Breast epithelium (tissue), 4 donors: Measurements from ENCODE around the gene NAPB. TPM values are rescaled to one million over a fixed set of nuclear protein-coding genes. Genes with fewer than 3 reads are reported as not detected.

Source experiments
- DNase-seq, 2 donors: peaks; one replicate each; pipeline ENCODE4 v3.0.0-alpha.2; 2019; ENCODE audit warnings: low spot score in 2 of 2
- H3K27ac ChIP-seq, 2 donors: fragments of 200-600 bp; sonication (generic) in 1 of 2; one replicate each; pipeline ENCODE4 v1.5.1; 2016 to 2019; ENCODE audit warnings: mild to moderate bottlenecking in 1 of 2
- H3K27me3 ChIP-seq, 2 donors: fragments of 200-600 bp; sonication (generic) in 1 of 2; one replicate each; pipeline versions ENCODE4 v1.5.1 to v1.6.0; 2017 to 2019; ENCODE audit warnings: control low read depth in 1 of 2, mild to moderate bottlenecking in 1 of 2
- H3K36me3 ChIP-seq: fragments of 200-600 bp; one replicate; pipeline ENCODE4 v1.5.1; 2019
- H3K4me1 ChIP-seq, 2 donors: fragments of 200-600 bp; sonication (generic); one replicate each; pipeline ENCODE4 v1.5.1; 2016 to 2019; ENCODE audit warnings: control low read depth in 1 of 2
- H3K4me3 ChIP-seq, 3 donors: fragments of 200-600 bp; sonication (generic); 1 replicate in 2 of 3; 2 replicates in 1 of 3; pipeline ENCODE4 v1.5.1; 2016 to 2019; ENCODE audit warnings: mild to moderate bottlenecking in 3 of 3, moderate library complexity in 2 of 3
- H3K9me3 ChIP-seq, 2 donors: fragments of 200-600 bp; sonication (generic) in 1 of 2; one replicate each; pipeline ENCODE4 v1.5.1; 2016 to 2019; ENCODE audit warnings: control low read depth in 1 of 2
- CTCF ChIP-seq, 3 donors: fragments of 450-650 bp; IDR thresholded peaks; one replicate each; pipeline ENCODE4 v1.5.1; 2016 to 2017; ENCODE audit warnings: antibody characterized with exemption in 3 of 3, mild to moderate bottlenecking in 3 of 3, moderate library complexity in 3 of 3
- POLR2A ChIP-seq: fragments of 450-650 bp; IDR thresholded peaks from one replicate; pipeline ENCODE4 v1.6.1; 2016; ENCODE audit warnings: antibody characterized with exemption, mild to moderate bottlenecking, moderate library complexity
- POLR2AphosphoS5 ChIP-seq, 3 donors: sonication (generic); formaldehyde crosslinking; IDR thresholded peaks; one replicate each; pipeline ENCODE4 v1.6.1; 2017; ENCODE audit warnings: antibody characterized with exemption in 3 of 3
- intact Hi-C: fragments of 100-400 bp; cut with DNase I; formaldehyde crosslinking; loops from one replicate; pipeline ENCODE4 v1.15.1; 2023; ENCODE audit warnings: low total_unique reads
- total RNA-seq, 3 donors: library from RNA; depleted of rRNA; stranded (reverse); fragments of >200 nt; gene quantifications; one replicate each; pipeline ENCODE4 v1.1.0, GENCODE V29; 2016

The NAPB gene
- total RNA-seq, 3 donors from 2014 or later, result 10.4 to 20.1 (median 16.1) TPM

- no peaks in the 10 kb centered on the region for H3K36me3 ChIP-seq
- intact Hi-C loops, result no loop called here
- DNase-seq, result no peak
- TF ChIP-seq POLR2A (no peak), CTCF (IDR thresholded peaks at IDR 0.05) (no peak), POLR2AphosphoS5 (IDR thresholded peaks at IDR 0.05) (no peak)
- no peaks in the 10 kb centered on the region for H3K9me3 ChIP-seq
- H3K4me1 ChIP-seq, result no peaks in the 10 kb centered on the region
- no peak overlapping the region for H3K27ac ChIP-seq
- H3K4me3 ChIP-seq, result no peak overlapping the region
- H3K27me3 ChIP-seq, result no peaks in the 10 kb centered on the region
Measured at GRCh38 chr20:23434521-23435313, 13.4 kb upstream of the NAPB start.

- no peak for DNase-seq
- Histone ChIP-seq H3K36me3 (no peaks in the 10 kb centered on the region), H3K27me3 (no peaks in the 10 kb centered on the region), H3K9me3 (no peaks in the 10 kb centered on the region), H3K4me1 (no peaks in the 10 kb centered on the region), H3K4me3 (no peak overlapping the region), H3K27ac (no peak overlapping the region)
- TF ChIP-seq CTCF (IDR thresholded peaks at IDR 0.05), result no peak
- TF ChIP-seq POLR2AphosphoS5 (IDR thresholded peaks at IDR 0.05), result no peak
- TF ChIP-seq POLR2A, result no peak
- intact Hi-C loops, result no loop called here
Measured at GRCh38 chr20:23433628-23434027, 12.3 kb upstream of the NAPB start.

GRCh38 chr20:23425129-23425528 lies 3.8 kb upstream of the NAPB start:
- Histone ChIP-seq H3K27ac (no peak overlapping the region), H3K27me3 (no peaks in the 10 kb centered on the region), H3K9me3 (no peaks in the 10 kb centered on the region), H3K36me3 (no peaks in the 10 kb centered on the region), H3K4me3 (no peak overlapping the region), H3K4me1 (no peaks in the 10 kb centered on the region)
- intact Hi-C loops, result no loop called here
- DNase-seq, result no peak
- TF ChIP-seq POLR2A, result no peak
- TF ChIP-seq CTCF (IDR thresholded peaks at IDR 0.05), result no peak
- TF ChIP-seq POLR2AphosphoS5 (IDR thresholded peaks at IDR 0.05), result no peak

GRCh38 chr20:23419995-23420901 lies 1.0 kb downstream of the NAPB start:
- no peak for DNase-seq
- intact Hi-C loops, result no loop called here
- peaks cover 0 to 6% of the 10 kb centered on the region in 2 donors for H3K4me1 ChIP-seq
- TF ChIP-seq CTCF (IDR thresholded peaks at IDR 0.05), result no peak
- TF ChIP-seq POLR2AphosphoS5 (IDR thresholded peaks at IDR 0.05), result no peak
- TF ChIP-seq POLR2A, result no peak
- H3K9me3 ChIP-seq, result no peaks in the 10 kb centered on the region
- H3K4me3 ChIP-seq, result peak overlapping the region; percentile 93 to 95 (median 94)
- no peaks in the 10 kb centered on the region for H3K27me3 ChIP-seq
- H3K27ac ChIP-seq, result peak overlapping the region; percentile 91 to 95
- no peaks in the 10 kb centered on the region for H3K36me3 ChIP-seq

GRCh38 chr20:23419657-23419994 lies 1.7 kb downstream of the NAPB start:
- TF ChIP-seq POLR2AphosphoS5 (IDR thresholded peaks at IDR 0.05) (no peak), POLR2A (no peak), CTCF (IDR thresholded peaks at IDR 0.05) (no peak)
- intact Hi-C loops, result no loop called here
- H3K36me3 ChIP-seq, result no peaks in the 10 kb centered on the region
- H3K27ac ChIP-seq, result peak overlapping the region; percentile 91 to 95
- DNase-seq, result no peak
- H3K27me3 ChIP-seq, result no peaks in the 10 kb centered on the region
- H3K4me1 ChIP-seq, result peaks cover 0 to 6% of the 10 kb centered on the region in 2 donors
- H3K4me3 ChIP-seq, result peak overlapping the region; percentile 93 to 95 (median 94)
- no peaks in the 10 kb centered on the region for H3K9me3 ChIP-seq
